SK-N-SH (cell line): Measurements from ENCODE around the gene EPHA10. TPM values are rescaled to one million over a fixed set of nuclear protein-coding genes. Genes with fewer than 3 reads are reported as not detected.

Experiments used
- CTCF ChIA-PET: fragments of 300-600, 350-600 bp; formaldehyde crosslinking; extraction: SDS; loops from one replicate; lab custom pipeline; 2021; lab: Yijun Ruan, JAX
- POLR2A ChIA-PET: fragments of 350-600 bp; sonication (Branson Sonifier 250); formaldehyde crosslinking; extraction: SDS; loops from one replicate; lab custom pipeline; 2020; ENCODE audit warnings: antibody characterized with exemption, inconsistent platforms; lab: Yijun Ruan, JAX
- DNase-seq: peaks from one replicate; pipeline ENCODE4 v3.0.0; 2012
- H2AFZ ChIP-seq: fragments of 200-600 bp; sonication (generic); 2 replicates; pipeline ENCODE4 v1.8.1; 2016; ENCODE audit warnings: antibody characterized with exemption, mild to moderate bottlenecking, low read depth
- H3F3A ChIP-seq: fragments of 200-600 bp; sonication (generic); replicated peaks from 2 replicates; pipeline ENCODE3; 2016; ENCODE audit warnings: antibody characterized with exemption, mild to moderate bottlenecking; ENCODE audit not compliant: insufficient read depth
- H3K27ac ChIP-seq, 2 experiments: fragments of 200-500 bp in 1 of 2; fragments of 200-600 bp in 1 of 2; sonication (Bioruptor generic) in 1 of 2; sonication (generic), shearing (Covaris generic) in 1 of 2; 2 replicates each; pipeline versions ENCODE4 v1.5.1 to v1.6.1; 2014 to 2016; ENCODE audit warnings: low read depth in 2 of 2, inconsistent platforms in 1 of 2, low read length in 1 of 2, mild to moderate bottlenecking in 1 of 2, mixed read lengths in 1 of 2
- H3K27me3 ChIP-seq: fragments of 200-600 bp; sonication (generic), shearing (Covaris generic); 2 replicates; pipeline ENCODE4 v1.6.1; 2016; ENCODE audit warnings: mixed run types; ENCODE audit not compliant: insufficient read depth
- H3K36me3 ChIP-seq, 2 experiments: fragments of 200-500 bp in 1 of 2; fragments of 200-600 bp in 1 of 2; sonication (Bioruptor generic) in 1 of 2; sonication (generic) in 1 of 2; replicated peaks in 1 of 2; 2 replicates each; pipeline versions ENCODE3 to v1.5.1; 2014 to 2016; ENCODE audit warnings: low read length in 1 of 2, mild to moderate bottlenecking in 1 of 2; ENCODE audit not compliant: insufficient read depth in 2 of 2, control insufficient read depth in 1 of 2
- H3K4me1 ChIP-seq, 2 experiments: fragments of 200-500 bp in 1 of 2; fragments of 200-600 bp in 1 of 2; sonication (Bioruptor generic) in 1 of 2; sonication (generic), shearing (Covaris generic) in 1 of 2; 2 replicates each; pipeline versions ENCODE4 v1.5.1 to v1.6.1; 2014 to 2016; ENCODE audit warnings: low read depth in 1 of 2, low read length in 1 of 2, mixed run types in 1 of 2; ENCODE audit not compliant: insufficient read depth in 2 of 2, control insufficient read depth in 1 of 2
- H3K4me2 ChIP-seq: fragments of 200-600 bp; sonication (generic), shearing (Covaris generic); 2 replicates; pipeline ENCODE4 v1.6.1; 2017; ENCODE audit warnings: mixed run types
- H3K4me3 ChIP-seq, 2 experiments: fragments of 200-500 bp in 1 of 2; fragments of 200-600 bp in 1 of 2; sonication (Bioruptor generic) in 1 of 2; sonication (generic), shearing (Covaris generic) in 1 of 2; 2 replicates each; pipeline versions ENCODE4 v1.5.1 to v1.8.1; 2014 to 2016; ENCODE audit warnings: low read depth in 2 of 2, inconsistent platforms in 1 of 2, low read length in 1 of 2, mild to moderate bottlenecking in 1 of 2, mixed read lengths in 1 of 2, moderate library complexity in 1 of 2
- H3K79me2 ChIP-seq: fragments of 200-600 bp; sonication (generic); 2 replicates; pipeline ENCODE4 v1.8.1; 2017; ENCODE audit warnings: mild to moderate bottlenecking; ENCODE audit not compliant: insufficient read depth
- H3K9ac ChIP-seq: fragments of 200-600 bp; sonication (generic); 2 replicates; pipeline ENCODE4 v1.6.1; 2017; ENCODE audit warnings: mixed run types
- H3K9me2 ChIP-seq: fragments of 200-600 bp; sonication (generic); 2 replicates; pipeline ENCODE4 v1.6.1; 2017; ENCODE audit warnings: mixed run types
- H3K9me3 ChIP-seq: fragments of 200-600 bp; sonication (generic); 2 replicates; pipeline ENCODE4 v1.6.1; 2017; ENCODE audit warnings: mixed run types, mild to moderate bottlenecking, moderate library complexity
- H4K20me1 ChIP-seq: fragments of 200-600 bp; sonication (generic); 2 replicates; pipeline ENCODE4 v1.6.1; 2017; ENCODE audit warnings: mild to moderate bottlenecking, mixed run types; ENCODE audit not compliant: insufficient read depth
- ELF1 ChIP-seq: IDR thresholded peaks from 2 replicates; pipeline ENCODE4 v1.4.0; 2012
- EP300 ChIP-seq, 2 experiments: IDR thresholded peaks; 2 replicates each; pipeline versions ENCODE4 v1.4.0 to v1.6.1; 2012; ENCODE audit warnings: borderline replicate concordance in 1 of 2, low read depth in 1 of 2, low read length in 1 of 2
- FOSL2 ChIP-seq: IDR thresholded peaks from 2 replicates; pipeline ENCODE4 v1.4.0; 2012; ENCODE audit warnings: low read depth, mild to moderate bottlenecking, moderate library complexity, borderline replicate concordance
- IRF3 ChIP-seq: fragments of 150-350 bp; IDR thresholded peaks from 2 replicates; pipeline ENCODE4 v1.6.1; 2016; ENCODE audit warnings: mild to moderate bottlenecking, low read depth, low read length
- MAX ChIP-seq: IDR thresholded peaks from 2 replicates; pipeline ENCODE4 v1.4.0; 2012; ENCODE audit warnings: low read depth
- POLR2AphosphoS5 ChIP-seq: IDR thresholded peaks from 2 replicates; pipeline ENCODE4 v1.6.1; 2012; ENCODE audit warnings: low read depth, low read length
- RAD21 ChIP-seq: IDR thresholded peaks from 2 replicates; pipeline ENCODE4 v1.6.1; 2012; ENCODE audit warnings: mild to moderate bottlenecking, low read length
- RCOR1 ChIP-seq: fragments of 150-350 bp; IDR thresholded peaks from 2 replicates; pipeline ENCODE4 v1.6.1; 2017; ENCODE audit warnings: antibody characterized with exemption, low read length
- RXRA ChIP-seq: IDR thresholded peaks from 2 replicates; pipeline ENCODE4 v1.4.0; 2012; ENCODE audit warnings: low read depth, mild to moderate bottlenecking, borderline replicate concordance
- TAF1 ChIP-seq: IDR thresholded peaks from 2 replicates; pipeline ENCODE4 v1.6.1; 2012; ENCODE audit warnings: low read depth, mild to moderate bottlenecking, low read length, moderate library complexity, borderline replicate concordance
- TCF12 ChIP-seq: IDR thresholded peaks from 2 replicates; pipeline ENCODE4 v1.4.0; 2012
- WGBS: methylation state at CpG from one replicate; pipeline ENCODE4 v1.1.6; 2017; ENCODE audit warnings: low lambda C conversion rate; 5-methylcytosine and 5-hydroxymethylcytosine counted together
- polyA plus RNA-seq, 3 experiments: library from polyadenylated mRNA; depleted of rRNA; stranded (reverse); fragments of >200 nt; gene quantifications; 2 replicates each; pipeline ENCODE4 v1.2.3, GENCODE V29; 2012
- TF ChIP-seq, protein P1 (sequence below): IDR thresholded peaks from 2 replicates; pipeline ENCODE4; 2012
- TF ChIP-seq, protein P2 (sequence below): IDR thresholded peaks from 2 replicates; pipeline ENCODE4 v1.6.1; 2012; ENCODE audit warnings: mild to moderate bottlenecking, low read depth, low read length, moderate library complexity
- TF ChIP-seq, protein P3 (sequence below): fragments of 200-600 bp; sonication (generic); IDR thresholded peaks from 2 replicates; pipeline ENCODE4 v1.6.1; 2017; ENCODE audit warnings: antibody characterized with exemption, mild to moderate bottlenecking, moderate library complexity
- TF ChIP-seq, protein P4 (sequence below): fragments of 150-350 bp; IDR thresholded peaks from 2 replicates; pipeline ENCODE4 v1.6.1; 2017; ENCODE audit warnings: antibody characterized with exemption, low read length, low read depth, borderline replicate concordance

The EPHA10 gene
- polyA plus RNA-seq, 1 of the 3 experiments (the other 2 are of a cell fraction): 0.05 TPM

GRCh38 chr1:37718181-37718900 lies 46.6 kb downstream of the EPHA10 start:
- CTCF ChIA-PET: interaction anchor here (0.5 to 1.2 kb wide), 4 partner anchors 36 to 204 kb away, joined by 3 to 4 read pairs (median 3); partner anchors contain the start of gene MEAF6
- H3F3A ChIP-seq: no peaks in the 10 kb centered on the region
- no peaks in the 10 kb centered on the region for H3K79me2 ChIP-seq
- H3K36me3 ChIP-seq: no peaks in the 10 kb centered on the region
- no peak for DNase-seq
- H3K4me1 ChIP-seq: peaks cover 0 to 3% of the 10 kb centered on the region in 2 experiments; a peak in 1 of 4 replicates
- 68% methylated on average over 13 of the region's 26 CpGs for WGBS
- H3K4me3 ChIP-seq: no peak overlapping the region
- no peak overlapping the region for H3K4me2 ChIP-seq
- H4K20me1 ChIP-seq: no peaks in the 10 kb centered on the region
- no peaks in the 10 kb centered on the region for H3K27me3 ChIP-seq
- no peak for TF ChIP-seq RAD21
- TF ChIP-seq, protein P1, sequence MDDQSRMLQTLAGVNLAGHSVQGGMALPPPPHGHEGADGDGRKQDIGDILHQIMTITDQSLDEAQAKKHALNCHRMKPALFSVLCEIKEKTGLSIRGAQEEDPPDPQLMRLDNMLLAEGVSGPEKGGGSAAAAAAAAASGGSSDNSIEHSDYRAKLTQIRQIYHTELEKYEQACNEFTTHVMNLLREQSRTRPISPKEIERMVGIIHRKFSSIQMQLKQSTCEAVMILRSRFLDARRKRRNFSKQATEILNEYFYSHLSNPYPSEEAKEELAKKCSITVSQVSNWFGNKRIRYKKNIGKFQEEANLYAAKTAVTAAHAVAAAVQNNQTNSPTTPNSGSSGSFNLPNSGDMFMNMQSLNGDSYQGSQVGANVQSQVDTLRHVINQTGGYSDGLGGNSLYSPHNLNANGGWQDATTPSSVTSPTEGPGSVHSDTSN: no peak
- TF ChIP-seq, protein P2, sequence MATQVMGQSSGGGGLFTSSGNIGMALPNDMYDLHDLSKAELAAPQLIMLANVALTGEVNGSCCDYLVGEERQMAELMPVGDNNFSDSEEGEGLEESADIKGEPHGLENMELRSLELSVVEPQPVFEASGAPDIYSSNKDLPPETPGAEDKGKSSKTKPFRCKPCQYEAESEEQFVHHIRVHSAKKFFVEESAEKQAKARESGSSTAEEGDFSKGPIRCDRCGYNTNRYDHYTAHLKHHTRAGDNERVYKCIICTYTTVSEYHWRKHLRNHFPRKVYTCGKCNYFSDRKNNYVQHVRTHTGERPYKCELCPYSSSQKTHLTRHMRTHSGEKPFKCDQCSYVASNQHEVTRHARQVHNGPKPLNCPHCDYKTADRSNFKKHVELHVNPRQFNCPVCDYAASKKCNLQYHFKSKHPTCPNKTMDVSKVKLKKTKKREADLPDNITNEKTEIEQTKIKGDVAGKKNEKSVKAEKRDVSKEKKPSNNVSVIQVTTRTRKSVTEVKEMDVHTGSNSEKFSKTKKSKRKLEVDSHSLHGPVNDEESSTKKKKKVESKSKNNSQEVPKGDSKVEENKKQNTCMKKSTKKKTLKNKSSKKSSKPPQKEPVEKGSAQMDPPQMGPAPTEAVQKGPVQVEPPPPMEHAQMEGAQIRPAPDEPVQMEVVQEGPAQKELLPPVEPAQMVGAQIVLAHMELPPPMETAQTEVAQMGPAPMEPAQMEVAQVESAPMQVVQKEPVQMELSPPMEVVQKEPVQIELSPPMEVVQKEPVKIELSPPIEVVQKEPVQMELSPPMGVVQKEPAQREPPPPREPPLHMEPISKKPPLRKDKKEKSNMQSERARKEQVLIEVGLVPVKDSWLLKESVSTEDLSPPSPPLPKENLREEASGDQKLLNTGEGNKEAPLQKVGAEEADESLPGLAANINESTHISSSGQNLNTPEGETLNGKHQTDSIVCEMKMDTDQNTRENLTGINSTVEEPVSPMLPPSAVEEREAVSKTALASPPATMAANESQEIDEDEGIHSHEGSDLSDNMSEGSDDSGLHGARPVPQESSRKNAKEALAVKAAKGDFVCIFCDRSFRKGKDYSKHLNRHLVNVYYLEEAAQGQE: no peak
- no peak for TF ChIP-seq POLR2AphosphoS5
- TF ChIP-seq ELF1: no peak
- TF ChIP-seq RXRA: no peak
- no peak for TF ChIP-seq EP300 (IDR thresholded peaks at IDR 0.05; ENCODE audit: borderline replicate concordance in 1 of 2, low read depth in 1 of 2, low read length in 1 of 2)
- TF ChIP-seq MAX: no peak
- no peak for TF ChIP-seq IRF3
- TF ChIP-seq, protein P3, sequence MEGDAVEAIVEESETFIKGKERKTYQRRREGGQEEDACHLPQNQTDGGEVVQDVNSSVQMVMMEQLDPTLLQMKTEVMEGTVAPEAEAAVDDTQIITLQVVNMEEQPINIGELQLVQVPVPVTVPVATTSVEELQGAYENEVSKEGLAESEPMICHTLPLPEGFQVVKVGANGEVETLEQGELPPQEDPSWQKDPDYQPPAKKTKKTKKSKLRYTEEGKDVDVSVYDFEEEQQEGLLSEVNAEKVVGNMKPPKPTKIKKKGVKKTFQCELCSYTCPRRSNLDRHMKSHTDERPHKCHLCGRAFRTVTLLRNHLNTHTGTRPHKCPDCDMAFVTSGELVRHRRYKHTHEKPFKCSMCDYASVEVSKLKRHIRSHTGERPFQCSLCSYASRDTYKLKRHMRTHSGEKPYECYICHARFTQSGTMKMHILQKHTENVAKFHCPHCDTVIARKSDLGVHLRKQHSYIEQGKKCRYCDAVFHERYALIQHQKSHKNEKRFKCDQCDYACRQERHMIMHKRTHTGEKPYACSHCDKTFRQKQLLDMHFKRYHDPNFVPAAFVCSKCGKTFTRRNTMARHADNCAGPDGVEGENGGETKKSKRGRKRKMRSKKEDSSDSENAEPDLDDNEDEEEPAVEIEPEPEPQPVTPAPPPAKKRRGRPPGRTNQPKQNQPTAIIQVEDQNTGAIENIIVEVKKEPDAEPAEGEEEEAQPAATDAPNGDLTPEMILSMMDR: no peak
- TF ChIP-seq FOSL2: no peak
- no peak for TF ChIP-seq TCF12
- TF ChIP-seq TAF1: no peak
- no peak for TF ChIP-seq RCOR1
- TF ChIP-seq, protein P4, sequence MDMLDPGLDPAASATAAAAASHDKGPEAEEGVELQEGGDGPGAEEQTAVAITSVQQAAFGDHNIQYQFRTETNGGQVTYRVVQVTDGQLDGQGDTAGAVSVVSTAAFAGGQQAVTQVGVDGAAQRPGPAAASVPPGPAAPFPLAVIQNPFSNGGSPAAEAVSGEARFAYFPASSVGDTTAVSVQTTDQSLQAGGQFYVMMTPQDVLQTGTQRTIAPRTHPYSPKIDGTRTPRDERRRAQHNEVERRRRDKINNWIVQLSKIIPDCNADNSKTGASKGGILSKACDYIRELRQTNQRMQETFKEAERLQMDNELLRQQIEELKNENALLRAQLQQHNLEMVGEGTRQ: no peak
- no peaks in the 10 kb centered on the region for H3K9me2 ChIP-seq
- H3K27ac ChIP-seq: no peak overlapping the region
- no peak overlapping the region for H2AFZ ChIP-seq
- H3K9ac ChIP-seq: no peak overlapping the region
- no peaks in the 10 kb centered on the region for H3K9me3 ChIP-seq
- POLR2A ChIA-PET: no interaction called here
